ENCODE measurements around the gene VAMP5.
A peak's percentile ranks its signal among the peaks of the same experiment; 100 is the strongest.
"Not testable (repeated sequence)": the region's sequence is repeated elsewhere in the genome, so short reads cannot be mapped to it uniquely, and the experiment has no call there.

VAMP5 gene

GRCh38 chr2:85551698-85552678, 32.2 kb upstream of the VAMP5 start:
- peak; percentile 60 for DNase-seq

- no peak for DNase-seq
These were observed 31.0 kb upstream of the VAMP5 start for GRCh38 chr2:85553184-85553583.

GRCh38 chr2:85554980-85555612, 29.1 kb upstream of the VAMP5 start:
- no peak for DNase-seq

- no peak for DNase-seq
These were observed 27.1 kb upstream of the VAMP5 start for GRCh38 chr2:85557130-85557529.

- no peak for DNase-seq
These were observed 26.1 kb upstream of the VAMP5 start for GRCh38 chr2:85558160-85558559.

- not testable (repeated sequence) for DNase-seq
These were observed 23.9 kb upstream of the VAMP5 start for GRCh38 chr2:85560403-85560726.

- DNase-seq, result no peak
These were observed 23.4 kb upstream of the VAMP5 start for GRCh38 chr2:85560812-85561279.

GRCh38 chr2:85561280-85562212, 22.7 kb upstream of the VAMP5 start, which contains the start of gene GGCX:
Gene GGCX (minus strand): TSS chr2:85561493. CDS start chr2:85561428, 65 bp downstream.
- DNase-seq, result peak; percentile 93

GRCh38 chr2:85564144-85564563, 20.1 kb upstream of the VAMP5 start:
- DNase-seq, result no peak

GRCh38 chr2:85566265-85566664, 18.0 kb upstream of the VAMP5 start:
- no peak for DNase-seq

- DNase-seq, result no peak
These were observed 8.5 kb upstream of the VAMP5 start for GRCh38 chr2:85575739-85576138.

GRCh38 chr2:85577063-85577385, 7.2 kb upstream of the VAMP5 start:
- no peak for DNase-seq

- no peak for DNase-seq
These were observed 6.6 kb upstream of the VAMP5 start, which contains the start of gene VAMP8 for GRCh38 chr2:85577386-85578242. Gene VAMP8 (plus strand): TSS chr2:85577586. CDS start chr2:85577647, 61 bp downstream.

GRCh38 chr2:85578243-85579180, 5.7 kb upstream of the VAMP5 start:
- DNase-seq, result no peak

- DNase-seq, result no peak
These were observed 4.8 kb upstream of the VAMP5 start for GRCh38 chr2:85579266-85579935.

GRCh38 chr2:85580206-85580605, 4.0 kb upstream of the VAMP5 start:
- DNase-seq, result no peak

- no peak for DNase-seq
These were observed 1.7 kb upstream of the VAMP5 start for GRCh38 chr2:85582492-85582891.

GRCh38 chr2:85583667-85584353, 421 bp upstream of the VAMP5 start:
- no peak for DNase-seq
